Colon (tissue), 2 donors: ENCODE measurements around the gene MSI2.

Experiments
- FAIRE-seq: peaks from 2 replicates; lab custom pipeline; 2012; peaks lifted over from hg19 to GRCh38; lab: Jason Lieb, UNC
- donor health status: control.
- donor health status: control.

MSI2 gene

GRCh38 chr17:57724026-57724728 lies 467.9 kb downstream of the MSI2 start:
- no peak for FAIRE-seq

DNA sequence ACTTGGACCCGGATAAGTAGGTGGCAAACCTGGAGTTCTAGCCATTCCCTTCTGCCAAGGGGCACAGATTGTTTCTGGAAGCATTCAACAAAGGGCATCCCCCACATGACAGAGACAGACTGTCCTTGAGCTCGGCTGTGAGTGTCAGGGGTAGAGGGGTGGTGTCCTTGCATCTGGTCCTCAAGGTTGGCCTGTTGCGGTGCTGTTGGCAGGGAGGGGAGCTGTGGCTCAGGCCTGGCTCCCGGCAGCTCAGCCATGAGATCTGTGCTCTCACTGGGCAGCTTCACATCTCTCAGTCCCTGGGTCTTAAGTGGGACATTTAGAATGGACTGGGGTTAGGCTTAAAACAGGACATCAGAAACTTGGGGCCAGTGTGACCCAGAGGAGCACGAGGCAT lies 468.4 kb downstream of the MSI2 start:
- FAIRE-seq: no peak

- no peak for FAIRE-seq
Observed at GRCh38 chr17:57726213-57726790, 470.0 kb downstream of the MSI2 start.

GRCh38 chr17:57726838-57727237 lies 470.5 kb downstream of the MSI2 start:
- FAIRE-seq: no peak

GRCh38 chr17:57727630-57728175 lies 471.4 kb downstream of the MSI2 start:
- no peak for FAIRE-seq

- FAIRE-seq: no peak
Observed at GRCh38 chr17:57730026-57730701, 473.8 kb downstream of the MSI2 start.

- no peak for FAIRE-seq
Observed at GRCh38 chr17:57732062-57732461, 475.7 kb downstream of the MSI2 start.

GRCh38 chr17:57733085-57733484 lies 476.8 kb downstream of the MSI2 start:
- FAIRE-seq: no peak
